HL-60 (cell line): ENCODE results near the gene ALK.

Experiments used
- GABPA ChIP-seq: IDR thresholded peaks from 2 replicates; pipeline ENCODE4 v1.6.1; 2012; ENCODE audit warnings: low read depth
- POLR2AphosphoS5 ChIP-seq: IDR thresholded peaks from 2 replicates; pipeline ENCODE4 v1.6.1; 2012; ENCODE audit warnings: low read depth
- SPI1 ChIP-seq: IDR thresholded peaks from 2 replicates; pipeline ENCODE4 v1.6.1; 2012; ENCODE audit warnings: low read depth, mild to moderate bottlenecking, borderline replicate concordance
- TF ChIP-seq, protein P1 (sequence below): IDR thresholded peaks from one replicate; pipeline ENCODE4 v1.5.1; 2011; ENCODE audit warnings: low read length, control low read depth, inconsistent platforms; ENCODE audit not compliant: insufficient read depth
- TF ChIP-seq, protein P2 (sequence below): IDR thresholded peaks from 2 replicates; pipeline ENCODE4 v1.6.1; 2012; ENCODE audit warnings: low read depth; ENCODE audit not compliant: insufficient replicate concordance

DNA sequence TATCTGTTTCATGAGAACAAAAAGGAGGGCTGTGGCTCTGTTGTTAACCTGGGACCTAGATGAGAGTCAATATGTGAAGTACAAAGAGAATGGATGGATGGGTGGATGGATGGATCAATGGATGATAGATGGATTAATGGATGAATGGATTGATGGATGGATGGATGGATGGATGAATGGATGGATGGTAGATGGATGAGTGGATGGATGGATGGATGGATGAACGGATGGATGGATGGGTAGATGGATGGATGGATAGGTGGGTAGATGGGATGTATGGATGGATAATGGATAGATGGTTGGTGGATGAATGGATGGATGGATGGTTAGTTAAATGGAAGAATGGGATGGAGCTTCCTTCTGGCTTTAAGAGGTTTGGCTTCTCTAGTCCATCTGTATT, 396.7 kb downstream of the ALK start:
- TF ChIP-seq, protein P1, sequence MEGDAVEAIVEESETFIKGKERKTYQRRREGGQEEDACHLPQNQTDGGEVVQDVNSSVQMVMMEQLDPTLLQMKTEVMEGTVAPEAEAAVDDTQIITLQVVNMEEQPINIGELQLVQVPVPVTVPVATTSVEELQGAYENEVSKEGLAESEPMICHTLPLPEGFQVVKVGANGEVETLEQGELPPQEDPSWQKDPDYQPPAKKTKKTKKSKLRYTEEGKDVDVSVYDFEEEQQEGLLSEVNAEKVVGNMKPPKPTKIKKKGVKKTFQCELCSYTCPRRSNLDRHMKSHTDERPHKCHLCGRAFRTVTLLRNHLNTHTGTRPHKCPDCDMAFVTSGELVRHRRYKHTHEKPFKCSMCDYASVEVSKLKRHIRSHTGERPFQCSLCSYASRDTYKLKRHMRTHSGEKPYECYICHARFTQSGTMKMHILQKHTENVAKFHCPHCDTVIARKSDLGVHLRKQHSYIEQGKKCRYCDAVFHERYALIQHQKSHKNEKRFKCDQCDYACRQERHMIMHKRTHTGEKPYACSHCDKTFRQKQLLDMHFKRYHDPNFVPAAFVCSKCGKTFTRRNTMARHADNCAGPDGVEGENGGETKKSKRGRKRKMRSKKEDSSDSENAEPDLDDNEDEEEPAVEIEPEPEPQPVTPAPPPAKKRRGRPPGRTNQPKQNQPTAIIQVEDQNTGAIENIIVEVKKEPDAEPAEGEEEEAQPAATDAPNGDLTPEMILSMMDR = no peak
- TF ChIP-seq, protein P2, sequence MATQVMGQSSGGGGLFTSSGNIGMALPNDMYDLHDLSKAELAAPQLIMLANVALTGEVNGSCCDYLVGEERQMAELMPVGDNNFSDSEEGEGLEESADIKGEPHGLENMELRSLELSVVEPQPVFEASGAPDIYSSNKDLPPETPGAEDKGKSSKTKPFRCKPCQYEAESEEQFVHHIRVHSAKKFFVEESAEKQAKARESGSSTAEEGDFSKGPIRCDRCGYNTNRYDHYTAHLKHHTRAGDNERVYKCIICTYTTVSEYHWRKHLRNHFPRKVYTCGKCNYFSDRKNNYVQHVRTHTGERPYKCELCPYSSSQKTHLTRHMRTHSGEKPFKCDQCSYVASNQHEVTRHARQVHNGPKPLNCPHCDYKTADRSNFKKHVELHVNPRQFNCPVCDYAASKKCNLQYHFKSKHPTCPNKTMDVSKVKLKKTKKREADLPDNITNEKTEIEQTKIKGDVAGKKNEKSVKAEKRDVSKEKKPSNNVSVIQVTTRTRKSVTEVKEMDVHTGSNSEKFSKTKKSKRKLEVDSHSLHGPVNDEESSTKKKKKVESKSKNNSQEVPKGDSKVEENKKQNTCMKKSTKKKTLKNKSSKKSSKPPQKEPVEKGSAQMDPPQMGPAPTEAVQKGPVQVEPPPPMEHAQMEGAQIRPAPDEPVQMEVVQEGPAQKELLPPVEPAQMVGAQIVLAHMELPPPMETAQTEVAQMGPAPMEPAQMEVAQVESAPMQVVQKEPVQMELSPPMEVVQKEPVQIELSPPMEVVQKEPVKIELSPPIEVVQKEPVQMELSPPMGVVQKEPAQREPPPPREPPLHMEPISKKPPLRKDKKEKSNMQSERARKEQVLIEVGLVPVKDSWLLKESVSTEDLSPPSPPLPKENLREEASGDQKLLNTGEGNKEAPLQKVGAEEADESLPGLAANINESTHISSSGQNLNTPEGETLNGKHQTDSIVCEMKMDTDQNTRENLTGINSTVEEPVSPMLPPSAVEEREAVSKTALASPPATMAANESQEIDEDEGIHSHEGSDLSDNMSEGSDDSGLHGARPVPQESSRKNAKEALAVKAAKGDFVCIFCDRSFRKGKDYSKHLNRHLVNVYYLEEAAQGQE = no peak
- TF ChIP-seq POLR2AphosphoS5 (no peak), GABPA (no peak), SPI1 (no peak)
